Measurements from ENCODE around the gene VCAN. TPM values are rescaled to one million over a fixed set of nuclear protein-coding genes. Genes with fewer than 3 reads are reported as not detected.
A peak's percentile ranks its signal among the peaks of the same experiment; 100 is the strongest.

The VCAN gene
- total and polyA plus RNA-seq, 4 donors: 0.97 to 15.6 (median 4.8) TPM

DNA sequence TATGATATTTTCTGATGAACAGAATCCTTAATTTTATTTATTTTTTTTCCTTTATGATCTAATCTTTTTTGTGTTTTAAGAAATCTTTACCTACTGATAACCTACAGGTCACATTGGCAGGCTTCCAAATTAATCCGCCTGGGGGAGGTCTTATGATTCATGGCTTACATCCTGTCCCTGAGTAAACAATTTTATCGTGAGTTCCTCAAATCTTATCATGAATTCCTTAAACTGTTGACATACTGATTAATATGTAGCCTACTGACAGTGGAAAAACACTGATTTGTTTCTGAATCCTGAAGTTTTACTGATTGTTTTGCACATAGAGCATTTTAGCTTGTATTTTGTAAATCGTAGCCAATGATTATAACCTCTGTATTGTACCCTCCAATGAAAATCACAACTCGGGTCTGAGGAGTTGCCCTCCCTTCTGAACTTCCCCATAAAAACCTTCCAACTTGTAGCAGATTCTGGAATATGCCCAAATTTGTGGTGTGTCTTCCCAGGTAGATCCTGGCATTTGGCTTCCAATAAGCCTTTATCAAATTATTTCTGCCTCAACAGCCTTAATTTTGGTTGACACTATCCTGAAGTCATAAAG lies 105.6 kb downstream of the VCAN start:
- Histone ChIP-seq H3K9me3 (ENCODE audit: control insufficient read depth in 4 of 4, low read length in 3 of 4) (peaks cover 0 to 2% (median 0%) of the 10 kb centered on the region in 4 donors), H3K27ac (ENCODE audit: low read depth in 1 of 2, low read length in 2 of 2) (no peak overlapping the region), H3K36me3 (ENCODE audit: control insufficient read depth in 4 of 4, insufficient read depth in 3 of 4, low read depth in 1 of 4, low read length in 3 of 4) (no peaks in the 10 kb centered on the region), H3K4me1 (ENCODE audit: control insufficient read depth in 4 of 4, insufficient read depth in 4 of 4, low read length in 3 of 4) (peaks cover 0 to 5% (median 0%) of the 10 kb centered on the region in 4 donors), H3K27me3 (ENCODE audit: control insufficient read depth in 4 of 4, insufficient read depth in 4 of 4, low read length in 3 of 4) (no peaks in the 10 kb centered on the region), H3K9ac (ENCODE audit: low read depth in 1 of 2, low read length in 2 of 2) (no peak overlapping the region), H3K4me3 (ENCODE audit: low read depth in 1 of 3, low read length in 3 of 3) (no peak overlapping the region)
- DNase-seq (ENCODE audit: low spot score): no peak
- TF ChIP-seq, protein P1, sequence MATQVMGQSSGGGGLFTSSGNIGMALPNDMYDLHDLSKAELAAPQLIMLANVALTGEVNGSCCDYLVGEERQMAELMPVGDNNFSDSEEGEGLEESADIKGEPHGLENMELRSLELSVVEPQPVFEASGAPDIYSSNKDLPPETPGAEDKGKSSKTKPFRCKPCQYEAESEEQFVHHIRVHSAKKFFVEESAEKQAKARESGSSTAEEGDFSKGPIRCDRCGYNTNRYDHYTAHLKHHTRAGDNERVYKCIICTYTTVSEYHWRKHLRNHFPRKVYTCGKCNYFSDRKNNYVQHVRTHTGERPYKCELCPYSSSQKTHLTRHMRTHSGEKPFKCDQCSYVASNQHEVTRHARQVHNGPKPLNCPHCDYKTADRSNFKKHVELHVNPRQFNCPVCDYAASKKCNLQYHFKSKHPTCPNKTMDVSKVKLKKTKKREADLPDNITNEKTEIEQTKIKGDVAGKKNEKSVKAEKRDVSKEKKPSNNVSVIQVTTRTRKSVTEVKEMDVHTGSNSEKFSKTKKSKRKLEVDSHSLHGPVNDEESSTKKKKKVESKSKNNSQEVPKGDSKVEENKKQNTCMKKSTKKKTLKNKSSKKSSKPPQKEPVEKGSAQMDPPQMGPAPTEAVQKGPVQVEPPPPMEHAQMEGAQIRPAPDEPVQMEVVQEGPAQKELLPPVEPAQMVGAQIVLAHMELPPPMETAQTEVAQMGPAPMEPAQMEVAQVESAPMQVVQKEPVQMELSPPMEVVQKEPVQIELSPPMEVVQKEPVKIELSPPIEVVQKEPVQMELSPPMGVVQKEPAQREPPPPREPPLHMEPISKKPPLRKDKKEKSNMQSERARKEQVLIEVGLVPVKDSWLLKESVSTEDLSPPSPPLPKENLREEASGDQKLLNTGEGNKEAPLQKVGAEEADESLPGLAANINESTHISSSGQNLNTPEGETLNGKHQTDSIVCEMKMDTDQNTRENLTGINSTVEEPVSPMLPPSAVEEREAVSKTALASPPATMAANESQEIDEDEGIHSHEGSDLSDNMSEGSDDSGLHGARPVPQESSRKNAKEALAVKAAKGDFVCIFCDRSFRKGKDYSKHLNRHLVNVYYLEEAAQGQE (IDR thresholded peaks at IDR 0.05): peak; percentile 49
- no peak for TF ChIP-seq HNF4G (IDR thresholded peaks at IDR 0.05)
- TF ChIP-seq, protein P2, sequence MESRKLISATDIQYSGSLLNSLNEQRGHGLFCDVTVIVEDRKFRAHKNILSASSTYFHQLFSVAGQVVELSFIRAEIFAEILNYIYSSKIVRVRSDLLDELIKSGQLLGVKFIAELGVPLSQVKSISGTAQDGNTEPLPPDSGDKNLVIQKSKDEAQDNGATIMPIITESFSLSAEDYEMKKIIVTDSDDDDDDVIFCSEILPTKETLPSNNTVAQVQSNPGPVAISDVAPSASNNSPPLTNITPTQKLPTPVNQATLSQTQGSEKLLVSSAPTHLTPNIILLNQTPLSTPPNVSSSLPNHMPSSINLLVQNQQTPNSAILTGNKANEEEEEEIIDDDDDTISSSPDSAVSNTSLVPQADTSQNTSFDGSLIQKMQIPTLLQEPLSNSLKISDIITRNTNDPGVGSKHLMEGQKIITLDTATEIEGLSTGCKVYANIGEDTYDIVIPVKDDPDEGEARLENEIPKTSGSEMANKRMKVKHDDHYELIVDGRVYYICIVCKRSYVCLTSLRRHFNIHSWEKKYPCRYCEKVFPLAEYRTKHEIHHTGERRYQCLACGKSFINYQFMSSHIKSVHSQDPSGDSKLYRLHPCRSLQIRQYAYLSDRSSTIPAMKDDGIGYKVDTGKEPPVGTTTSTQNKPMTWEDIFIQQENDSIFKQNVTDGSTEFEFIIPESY (IDR thresholded peaks at IDR 0.05): peak; percentile 65
- TF ChIP-seq YY1 (IDR thresholded peaks at IDR 0.05): peak; percentile 35
- TF ChIP-seq, protein P3, sequence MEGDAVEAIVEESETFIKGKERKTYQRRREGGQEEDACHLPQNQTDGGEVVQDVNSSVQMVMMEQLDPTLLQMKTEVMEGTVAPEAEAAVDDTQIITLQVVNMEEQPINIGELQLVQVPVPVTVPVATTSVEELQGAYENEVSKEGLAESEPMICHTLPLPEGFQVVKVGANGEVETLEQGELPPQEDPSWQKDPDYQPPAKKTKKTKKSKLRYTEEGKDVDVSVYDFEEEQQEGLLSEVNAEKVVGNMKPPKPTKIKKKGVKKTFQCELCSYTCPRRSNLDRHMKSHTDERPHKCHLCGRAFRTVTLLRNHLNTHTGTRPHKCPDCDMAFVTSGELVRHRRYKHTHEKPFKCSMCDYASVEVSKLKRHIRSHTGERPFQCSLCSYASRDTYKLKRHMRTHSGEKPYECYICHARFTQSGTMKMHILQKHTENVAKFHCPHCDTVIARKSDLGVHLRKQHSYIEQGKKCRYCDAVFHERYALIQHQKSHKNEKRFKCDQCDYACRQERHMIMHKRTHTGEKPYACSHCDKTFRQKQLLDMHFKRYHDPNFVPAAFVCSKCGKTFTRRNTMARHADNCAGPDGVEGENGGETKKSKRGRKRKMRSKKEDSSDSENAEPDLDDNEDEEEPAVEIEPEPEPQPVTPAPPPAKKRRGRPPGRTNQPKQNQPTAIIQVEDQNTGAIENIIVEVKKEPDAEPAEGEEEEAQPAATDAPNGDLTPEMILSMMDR (IDR thresholded peaks at IDR 0.05; ENCODE audit: low read depth, low read length, missing input control): no peak
- TF ChIP-seq GABPA (IDR thresholded peaks at IDR 0.05 in 1 of 2, conservative IDR thresholded peaks at IDR 0.05 in 1 of 2): peak in 1 of 2 donors; percentile 59
- TF ChIP-seq NR2F2 (IDR thresholded peaks at IDR 0.05): peak; percentile 68
- TF ChIP-seq, protein P4, sequence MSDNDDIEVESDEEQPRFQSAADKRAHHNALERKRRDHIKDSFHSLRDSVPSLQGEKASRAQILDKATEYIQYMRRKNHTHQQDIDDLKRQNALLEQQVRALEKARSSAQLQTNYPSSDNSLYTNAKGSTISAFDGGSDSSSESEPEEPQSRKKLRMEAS (IDR thresholded peaks at IDR 0.05): no peak
- TF ChIP-seq JUND (IDR thresholded peaks at IDR 0.05): peak; percentile 74 to 91
- no peak for TF ChIP-seq TAF1 (conservative IDR thresholded peaks at IDR 0.05)
- TF ChIP-seq, protein P5, sequence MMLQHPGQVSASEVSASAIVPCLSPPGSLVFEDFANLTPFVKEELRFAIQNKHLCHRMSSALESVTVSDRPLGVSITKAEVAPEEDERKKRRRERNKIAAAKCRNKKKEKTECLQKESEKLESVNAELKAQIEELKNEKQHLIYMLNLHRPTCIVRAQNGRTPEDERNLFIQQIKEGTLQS (IDR thresholded peaks at IDR 0.05): peak; percentile 28
- peak; percentile 6 to 18 for TF ChIP-seq RAD21 (IDR thresholded peaks at IDR 0.05)
- TF ChIP-seq EGR1 (IDR thresholded peaks at IDR 0.05; ENCODE audit: low read depth in 2 of 2): peak in 1 of 2 donors; percentile 34
- TF ChIP-seq FOXA2 (IDR thresholded peaks at IDR 0.05): peak; percentile 83
- TF ChIP-seq HNF4A (conservative IDR thresholded peaks at IDR 0.05): peak; percentile 26 to 53
- peak; percentile 88 for TF ChIP-seq SP1 (IDR thresholded peaks at IDR 0.05)
- peak; percentile 39 to 71 for TF ChIP-seq RXRA (IDR thresholded peaks at IDR 0.05)
- TF ChIP-seq FOXA1 (IDR thresholded peaks at IDR 0.05): peak; percentile 78
- 11% methylated on average over 4 of the region's 4 CpGs for WGBS

Data from liver (tissue), 9 donors.